Measurements from ENCODE around the gene F13A1. TPM values are rescaled to one million over a fixed set of nuclear protein-coding genes. Genes with fewer than 3 reads are reported as not detected.

The F13A1 gene
- total and polyA plus RNA-seq, 2 of the 13 experiments (the other 11 are each of a cell fraction or from before 2014, with no cell fraction given), result not detected

DNA sequence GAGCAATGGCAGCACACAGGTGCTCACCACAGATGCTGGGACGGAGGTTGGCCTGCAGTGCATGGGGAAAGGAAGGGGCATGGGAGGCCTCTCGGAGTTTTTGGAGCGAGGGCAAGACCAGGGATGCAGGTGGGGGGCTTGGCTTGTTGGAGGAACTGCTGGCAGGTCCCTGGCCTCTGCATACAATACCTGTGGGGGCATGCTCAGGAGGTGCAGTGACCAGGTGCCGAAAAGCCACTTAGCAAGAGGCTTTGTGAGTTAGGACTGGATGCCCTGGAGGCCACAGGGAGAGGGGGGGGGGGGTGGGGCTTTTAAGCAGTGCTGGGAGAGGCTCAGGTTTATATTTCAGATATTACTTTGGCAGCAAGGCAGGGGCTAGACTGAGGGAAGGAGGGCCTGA, 142.7 kb downstream of the F13A1 start:
- Histone ChIP-seq H3K79me2 (ENCODE audit: insufficient read depth, low read length) (no peaks in the 10 kb centered on the region), H3K9ac (ENCODE audit: insufficient read depth, low read depth, low read length) (no peak overlapping the region), H3K4me3 (replicated peaks in 1 of 3; ENCODE audit: insufficient read depth in 1 of 3, low read depth in 2 of 3, low read length in 3 of 3) (no peak overlapping the region), H3K27ac (ENCODE audit: extremely low read length, insufficient read depth, low read length) (no peak overlapping the region), H3K9me3 (ENCODE audit: low read length) (no peaks in the 10 kb centered on the region), H3K27me3 (ENCODE audit: control insufficient read depth in 1 of 2, insufficient read depth in 2 of 2, low read length in 2 of 2) (peaks cover 0 to 18% of the 10 kb centered on the region in 2 experiments; a peak in 3 of 5 replicates), H4K20me1 (ENCODE audit: insufficient read depth, low read length) (no peaks in the 10 kb centered on the region), H3K4me2 (ENCODE audit: low read depth, low read length) (no peak overlapping the region), H2AFZ (ENCODE audit: low read length) (no peak overlapping the region), H3K36me3 (replicated peaks in 1 of 2; ENCODE audit: control insufficient read depth in 1 of 2, insufficient read depth in 2 of 2, low read length in 2 of 2) (no peaks in the 10 kb centered on the region), H3K4me1 (ENCODE audit: insufficient read depth, low read length) (no peaks in the 10 kb centered on the region)
- intact Hi-C loops (cut with micrococcal nuclease; ENCODE audit: unreplicated experiment) (no loop called here), in situ Hi-C loops (cut with HindIII; ENCODE audit: extremely low pct_ligation_motif_present, low pct_unique_long_range_greater_than_20kb) (no loop called here)
- FAIRE-seq (no peak), ATAC-seq (no peak), DNase-seq (ENCODE audit: low spot score) (no peak)
- TF ChIP-seq ZNF367 (CRISPR knock-in tag; IDR thresholded peaks at IDR 0.05; ENCODE audit: borderline replicate concordance), result no peak
- no peak for TF ChIP-seq HNRNPH1 (optimal IDR thresholded peaks at IDR 0.05; ENCODE audit: low read depth, low read length)
- TF ChIP-seq ZNF7 (CRISPR knock-in tag; IDR thresholded peaks at IDR 0.05), result no peak
- no peak for TF ChIP-seq MYNN (CRISPR knock-in tag; IDR thresholded peaks at IDR 0.05; ENCODE audit: low read depth)
- ChIA-PET POLR2A (no interaction called here), CTCF (ENCODE audit: low intra/inter-chr PET ratio, low total read pairs) (no interaction called here)
- no TSS peak for BruUV-seq (replicated peaks)
- 9% methylated on average over 4 of the region's 4 CpGs for WGBS (ENCODE audit: low lambda C conversion rate)

DNA sequence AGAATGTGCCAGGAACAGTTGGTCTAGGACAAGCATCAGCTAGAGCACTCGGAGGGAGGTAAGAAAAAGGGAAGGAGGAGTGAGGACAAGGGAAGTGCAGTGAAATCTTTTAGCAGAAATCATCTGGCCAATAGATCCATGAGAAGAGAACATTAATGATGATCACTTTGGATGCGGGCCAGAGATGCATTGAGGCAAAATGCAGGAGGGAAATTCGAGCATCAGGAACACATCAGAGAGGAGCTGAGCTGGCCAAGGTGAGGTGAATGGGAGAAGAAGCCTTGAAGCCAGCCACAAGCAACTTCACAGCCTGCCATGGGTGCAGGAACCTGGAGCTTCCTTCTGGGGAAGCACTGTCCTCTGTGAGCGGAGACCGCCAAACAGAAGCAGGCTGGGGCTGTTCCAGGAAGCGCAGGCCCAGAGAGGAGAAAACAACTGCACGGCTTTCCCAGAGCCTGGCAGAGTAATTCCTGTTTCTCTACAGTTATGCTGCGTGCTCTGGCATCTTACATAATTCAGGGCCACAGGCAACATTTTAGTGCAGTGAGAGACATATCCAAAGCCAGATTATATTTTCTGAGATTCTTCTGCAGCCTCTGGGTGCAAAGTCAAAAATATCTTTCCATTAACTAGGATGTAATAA, 143.8 kb downstream of the F13A1 start:
- FAIRE-seq, result no peak
- Histone ChIP-seq H3K27me3 (ENCODE audit: control insufficient read depth in 1 of 2, insufficient read depth in 2 of 2, low read length in 2 of 2) (peaks cover 0 to 18% of the 10 kb centered on the region in 2 experiments; a peak in 3 of 5 replicates), H3K4me1 (ENCODE audit: insufficient read depth, low read length) (no peaks in the 10 kb centered on the region), H3K4me3 (replicated peaks in 1 of 3; ENCODE audit: insufficient read depth in 1 of 3, low read depth in 2 of 3, low read length in 3 of 3) (no peak overlapping the region), H3K36me3 (replicated peaks in 1 of 2; ENCODE audit: control insufficient read depth in 1 of 2, insufficient read depth in 2 of 2, low read length in 2 of 2) (no peaks in the 10 kb centered on the region), H3K4me2 (ENCODE audit: low read depth, low read length) (no peak overlapping the region), H3K27ac (ENCODE audit: extremely low read length, insufficient read depth, low read length) (no peak overlapping the region), H4K20me1 (ENCODE audit: insufficient read depth, low read length) (no peaks in the 10 kb centered on the region), H3K9ac (ENCODE audit: insufficient read depth, low read depth, low read length) (no peak overlapping the region), H3K9me3 (ENCODE audit: low read length) (no peaks in the 10 kb centered on the region), H2AFZ (ENCODE audit: low read length) (no peak overlapping the region), H3K79me2 (ENCODE audit: insufficient read depth, low read length) (no peaks in the 10 kb centered on the region)
- in situ Hi-C loops (cut with HindIII; ENCODE audit: extremely low pct_ligation_motif_present, low pct_unique_long_range_greater_than_20kb), result no loop called here
- intact Hi-C loops (cut with micrococcal nuclease; ENCODE audit: unreplicated experiment), result no loop called here
- 19% methylated on average over 8 of the region's 8 CpGs for whole genome bisulfite sequencing (ENCODE audit: low lambda C conversion rate)
- ChIA-PET CTCF (ENCODE audit: low intra/inter-chr PET ratio, low total read pairs) (no interaction called here), POLR2A (no interaction called here)
- ATAC-seq, result no peak
- no TSS peak for BruUV-seq (replicated peaks)
- TF ChIP-seq, protein P1, sequence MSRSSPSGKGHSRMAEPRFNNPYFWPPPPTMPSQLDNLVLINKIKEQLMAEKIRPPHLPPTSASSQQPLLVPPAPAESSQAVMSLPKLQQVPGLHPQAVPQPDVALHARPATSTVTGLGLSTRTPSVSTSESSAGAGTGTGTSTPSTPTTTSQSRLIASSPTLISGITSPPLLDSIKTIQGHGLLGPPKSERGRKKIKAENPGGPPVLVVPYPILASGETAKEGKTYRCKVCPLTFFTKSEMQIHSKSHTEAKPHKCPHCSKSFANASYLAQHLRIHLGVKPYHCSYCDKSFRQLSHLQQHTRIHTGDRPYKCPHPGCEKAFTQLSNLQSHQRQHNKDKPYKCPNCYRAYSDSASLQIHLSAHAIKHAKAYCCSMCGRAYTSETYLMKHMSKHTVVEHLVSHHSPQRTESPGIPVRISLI (CRISPR knock-in tag; IDR thresholded peaks at IDR 0.05; ENCODE audit: borderline replicate concordance), result no peak
- TF ChIP-seq KDM5B (CRISPR knock-in tag; IDR thresholded peaks at IDR 0.05; ENCODE audit: borderline replicate concordance), result no peak
- TF ChIP-seq, protein P2, sequence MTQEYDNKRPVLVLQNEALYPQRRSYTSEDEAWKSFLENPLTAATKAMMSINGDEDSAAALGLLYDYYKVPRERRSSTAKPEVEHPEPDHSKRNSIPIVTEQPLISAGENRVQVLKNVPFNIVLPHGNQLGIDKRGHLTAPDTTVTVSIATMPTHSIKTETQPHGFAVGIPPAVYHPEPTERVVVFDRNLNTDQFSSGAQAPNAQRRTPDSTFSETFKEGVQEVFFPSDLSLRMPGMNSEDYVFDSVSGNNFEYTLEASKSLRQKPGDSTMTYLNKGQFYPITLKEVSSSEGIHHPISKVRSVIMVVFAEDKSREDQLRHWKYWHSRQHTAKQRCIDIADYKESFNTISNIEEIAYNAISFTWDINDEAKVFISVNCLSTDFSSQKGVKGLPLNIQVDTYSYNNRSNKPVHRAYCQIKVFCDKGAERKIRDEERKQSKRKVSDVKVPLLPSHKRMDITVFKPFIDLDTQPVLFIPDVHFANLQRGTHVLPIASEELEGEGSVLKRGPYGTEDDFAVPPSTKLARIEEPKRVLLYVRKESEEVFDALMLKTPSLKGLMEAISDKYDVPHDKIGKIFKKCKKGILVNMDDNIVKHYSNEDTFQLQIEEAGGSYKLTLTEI (CRISPR knock-in tag; conservative IDR thresholded peaks at IDR 0.05), result no peak
- TF ChIP-seq REXO4 (CRISPR knock-in tag; IDR thresholded peaks at IDR 0.05; ENCODE audit: borderline replicate concordance), result no peak
- no peak for TF ChIP-seq HOXD1 (CRISPR knock-in tag; IDR thresholded peaks at IDR 0.05)
- no peak for TF ChIP-seq TAF1 (CRISPR knock-in tag; IDR thresholded peaks at IDR 0.05)
- TF ChIP-seq ZNF333 (CRISPR knock-in tag; IDR thresholded peaks at IDR 0.05; ENCODE audit: borderline replicate concordance), result no peak
- no peak for DNase-seq (ENCODE audit: low spot score)

Measured in HepG2 (cell line).